CD4-positive, alpha-beta memory T cell (primary cell): ENCODE results near the gene PXMP4. TPM values are rescaled to one million over a fixed set of nuclear protein-coding genes. Genes with fewer than 3 reads are reported as not detected.

Source experiments
- CTCF ChIA-PET: fragments of 350-600 bp; sonication (Branson Sonifier 250); formaldehyde crosslinking; loops from one replicate; lab custom pipeline; 2021; ENCODE audit warnings: inconsistent platforms; ENCODE audit not compliant: partially characterized antibody; lab: Charles Lee
- POLR2A ChIA-PET: fragments of 350-600 bp; sonication (Branson Sonifier 250); formaldehyde crosslinking; loops from one replicate; lab custom pipeline; 2021; ENCODE audit not compliant: partially characterized antibody; lab: Charles Lee
- DNase-seq, 5 donors: peaks; one replicate each; pipeline versions ENCODE4 v3.0.0 to v3.0.0-alpha.2; 2020 to 2022; ENCODE audit warnings: mixed read lengths in 1 of 5
- H3K27ac ChIP-seq: one replicate; pipeline ENCODE4 v1.7.0; 2013; ENCODE audit warnings: low read depth, low read length
- H3K27me3 ChIP-seq: 2 replicates; pipeline ENCODE4 v1.7.0; 2013; ENCODE audit warnings: mild to moderate bottlenecking, low read length, moderate library complexity; ENCODE audit not compliant: insufficient read depth
- H3K36me3 ChIP-seq: 2 replicates; pipeline ENCODE4 v1.7.0; 2013; ENCODE audit warnings: mild to moderate bottlenecking, low read length, moderate library complexity; ENCODE audit not compliant: insufficient read depth
- H3K4me1 ChIP-seq: 2 replicates; pipeline ENCODE4 v1.7.0; 2013; ENCODE audit warnings: mild to moderate bottlenecking, low read length, moderate library complexity; ENCODE audit not compliant: insufficient read depth
- H3K4me3 ChIP-seq, 2 donors: one replicate each; pipeline ENCODE4 v1.7.0; 2013; ENCODE audit warnings: low read length in 2 of 2, mild to moderate bottlenecking in 1 of 2
- H3K9me3 ChIP-seq, 2 donors: one replicate each; pipeline ENCODE4 v1.7.0; 2013; ENCODE audit warnings: low read length in 2 of 2, control low read depth in 1 of 2; ENCODE audit not compliant: control insufficient read depth in 1 of 2
- H3K27ac Mint-ChIP-seq, 7 donors: one replicate each; pipeline ENCODE4 v1.8.0; 2020 to 2021; ENCODE audit warnings: mixed read lengths in 7 of 7, mild to moderate bottlenecking in 6 of 7, inconsistent platforms in 3 of 7, moderate library complexity in 3 of 7
- H3K27me3 Mint-ChIP-seq, 2 donors: one replicate each; pipeline ENCODE4 v1.8.0; 2020 to 2021; ENCODE audit warnings: mixed read lengths in 2 of 2
- H3K36me3 Mint-ChIP-seq, 2 donors: one replicate each; pipeline ENCODE4 v1.8.0; 2020 to 2021; ENCODE audit warnings: mixed read lengths in 2 of 2, inconsistent platforms in 1 of 2, mild to moderate bottlenecking in 1 of 2
- H3K4me1 Mint-ChIP-seq, 4 donors: one replicate each; pipeline ENCODE4 v1.8.0; 2020 to 2021; ENCODE audit warnings: mixed read lengths in 4 of 4, mild to moderate bottlenecking in 1 of 4
- H3K4me3 Mint-ChIP-seq, 8 donors: one replicate each; pipeline ENCODE4 v1.8.0; 2020 to 2021; ENCODE audit warnings: mixed read lengths in 8 of 8, mild to moderate bottlenecking in 7 of 8, moderate library complexity in 6 of 8, inconsistent platforms in 3 of 8
- H3K9me3 Mint-ChIP-seq, 8 donors: one replicate each; pipeline ENCODE4 v1.8.0; 2020 to 2021; ENCODE audit warnings: mixed read lengths in 8 of 8, mild to moderate bottlenecking in 5 of 8, inconsistent platforms in 3 of 8, moderate library complexity in 1 of 8
- intact Hi-C: fragments of 100-400 bp; cut with micrococcal nuclease; formaldehyde crosslinking; loops from one replicate; pipeline ENCODE4 v1.15.1; 2023
- polyA plus RNA-seq, 2 donors: library from polyadenylated mRNA; unstranded; fragments of 300-500 nt; fragmentation: Illumina TruSeq; gene quantifications; one replicate each; pipeline ENCODE4 v1.2.3, GENCODE V29; 2021
- total RNA-seq, 2 experiments: library from RNA; stranded (reverse); gene quantifications; one replicate each; pipeline ENCODE4 v1.2.3, GENCODE V29; 2021

Gene PXMP4
- total and polyA plus RNA-seq, 4 experiments from 2014 or later: 6.3 to 16.4 (median 16.0) TPM

DNA sequence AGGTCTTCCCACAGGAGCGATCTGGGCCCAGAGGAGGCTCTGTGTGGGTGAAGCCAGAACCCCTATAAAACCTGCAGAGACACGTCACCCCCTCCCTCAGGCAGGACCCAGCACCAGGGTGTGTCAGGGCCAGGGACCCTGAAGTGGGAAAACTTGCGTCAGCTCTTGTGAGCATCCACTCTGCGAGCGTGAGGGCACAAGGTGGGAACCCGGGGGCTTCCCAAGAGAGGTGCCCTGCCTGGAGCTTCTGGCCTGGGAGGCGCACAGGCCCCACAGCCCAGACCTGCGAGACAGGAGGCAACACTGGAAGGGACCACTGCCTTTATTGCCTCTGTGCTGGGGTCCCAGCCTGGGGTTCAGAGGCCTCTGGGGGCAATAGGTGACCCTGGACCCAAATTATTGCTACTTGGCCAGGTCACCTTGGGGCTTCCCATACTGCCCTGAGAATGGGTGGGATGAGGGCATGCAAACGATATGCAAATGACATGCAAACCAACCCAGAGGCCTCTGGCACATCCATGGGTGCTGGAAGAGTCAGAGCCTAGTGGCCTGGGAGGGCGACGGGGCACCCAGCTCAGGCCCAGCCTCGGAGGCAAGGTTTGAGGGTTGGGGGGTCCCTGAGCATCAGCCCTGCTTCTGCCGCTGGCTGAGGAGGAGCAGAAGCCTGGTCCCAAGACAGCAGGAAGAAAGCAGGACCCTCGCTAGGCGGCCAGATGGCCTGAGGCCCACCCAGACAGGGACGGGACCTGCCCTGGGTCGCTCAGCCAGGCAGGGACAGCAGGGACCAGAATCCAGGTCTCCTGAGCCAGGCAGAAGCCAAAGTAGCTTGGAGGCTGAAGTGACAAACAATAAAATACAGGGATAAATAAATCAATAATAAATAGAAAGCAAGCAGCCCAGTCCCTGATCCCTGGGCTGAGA, 63.1 kb downstream of the PXMP4 start:
- no peaks in the 10 kb centered on the region for H3K36me3 ChIP-seq
- H3K9me3 Mint-ChIP-seq: no peaks in the 10 kb centered on the region
- POLR2A ChIA-PET: interaction anchor here (1.4 kb wide), 1 partner anchor 10 kb away, joined by 5 read pairs; the partner anchor contains the start of gene ACTL10

DNA sequence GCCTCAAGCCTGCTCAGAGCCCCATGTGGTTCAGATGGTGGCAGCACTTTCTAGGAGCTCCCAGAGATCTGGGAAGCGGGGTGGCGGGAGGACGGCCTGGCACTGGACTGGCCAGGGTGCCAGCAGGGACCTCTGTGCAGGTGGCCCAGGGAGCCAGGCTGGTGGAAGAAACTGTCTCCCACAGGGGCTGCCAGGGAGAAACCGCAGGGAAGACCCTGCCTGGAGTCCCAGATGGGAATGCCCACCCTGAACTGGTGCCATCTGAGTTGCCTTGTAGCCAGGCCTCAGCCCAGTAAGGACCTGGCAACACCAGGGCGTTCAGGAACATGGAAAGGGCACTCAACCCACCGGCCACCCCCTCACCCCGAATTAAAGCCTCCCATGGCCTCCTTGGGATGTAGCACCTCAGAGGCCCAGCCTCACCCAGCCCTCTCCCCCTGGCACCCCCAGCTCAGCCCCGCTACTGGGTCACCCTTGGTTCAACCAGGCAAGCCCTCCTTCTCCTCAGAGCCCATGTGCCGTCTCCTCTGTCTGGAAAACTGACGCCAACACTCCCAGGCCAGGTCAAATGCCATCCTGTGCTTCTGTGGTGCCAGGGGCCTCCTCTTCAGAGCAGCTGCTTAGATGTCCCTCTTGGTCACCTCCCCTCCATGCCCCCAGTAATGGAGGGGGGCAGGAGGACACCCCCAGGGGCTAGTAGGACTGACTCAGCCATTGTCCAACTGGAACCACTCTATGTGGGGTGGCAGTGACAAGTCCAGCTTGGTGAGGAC, 63.9 kb downstream of the PXMP4 start:
- Histone ChIP-seq H3K9me3 (no peaks in the 10 kb centered on the region), H3K4me1 (no peaks in the 10 kb centered on the region), H3K27ac (no peak overlapping the region), H3K36me3 (no peaks in the 10 kb centered on the region), H3K4me3 (no peak overlapping the region), H3K27me3 (no peaks in the 10 kb centered on the region)
- intact Hi-C loops: no loop called here
- no peaks in the 10 kb centered on the region for H3K36me3 Mint-ChIP-seq
- POLR2A ChIA-PET: interaction anchor here (1.4 kb wide), 1 partner anchor 11 kb away, joined by 5 read pairs; the partner anchor contains the start of gene ACTL10
- DNase-seq: no peak
- CTCF ChIA-PET: interaction anchor here (1.0 to 6.7 kb wide), 3 partner anchors 10 to 203 kb away, joined by 3 to 60 read pairs (median 9); partner anchors contain the start of genes ACTL10 and C20orf144
- no peaks in the 10 kb centered on the region for H3K9me3 Mint-ChIP-seq
- H3K4me3 Mint-ChIP-seq: no peak overlapping the region
- H3K27ac Mint-ChIP-seq: peak overlapping the region in 1 of 7 donors; percentile 42
- peaks cover 5 to 6% (median 6%) of the 10 kb centered on the region in 4 donors for H3K4me1 Mint-ChIP-seq
- H3K27me3 Mint-ChIP-seq: no peaks in the 10 kb centered on the region

More for the DNA sequence above, 63.1 kb downstream of the PXMP4 start:
- Histone ChIP-seq H3K27ac (no peak overlapping the region), H3K4me3 (no peak overlapping the region), H3K4me1 (no peaks in the 10 kb centered on the region), H3K27me3 (no peaks in the 10 kb centered on the region), H3K9me3 (no peaks in the 10 kb centered on the region)
- CTCF ChIA-PET: interaction anchor here (1.0 to 6.7 kb wide), 3 partner anchors 9 to 204 kb away, joined by 3 to 60 read pairs (median 9); partner anchors contain the start of genes ACTL10 and C20orf144
- Mint-ChIP-seq H3K4me3 (no peak overlapping the region), H3K27me3 (no peaks in the 10 kb centered on the region), H3K36me3 (no peaks in the 10 kb centered on the region), H3K4me1 (peaks cover 0 to 9% (median 4%) of the 10 kb centered on the region in 4 donors), H3K27ac (no peak overlapping the region)
- no peak for DNase-seq
- intact Hi-C loops: no loop called here

DNA sequence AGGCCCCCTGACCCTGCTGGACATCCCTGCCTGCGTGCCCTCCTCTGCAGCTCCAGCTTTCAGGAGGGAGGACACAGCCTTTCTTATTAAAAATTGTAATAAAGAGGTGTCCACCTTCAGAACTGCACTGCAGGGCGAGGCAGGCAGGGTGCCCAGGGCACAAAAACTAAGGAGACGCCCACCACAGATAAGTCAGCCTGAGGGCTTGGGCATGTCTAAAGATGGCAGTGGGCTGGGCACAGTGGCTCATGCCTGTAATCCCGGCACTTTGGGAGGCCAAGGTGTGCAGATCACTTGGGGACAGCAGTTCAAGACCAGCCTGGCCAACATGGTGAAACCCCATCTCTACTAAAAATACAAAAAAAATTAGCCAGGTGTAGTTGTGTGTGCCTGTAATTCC, 64.9 kb downstream of the PXMP4 start:
- DNase-seq: no peak
- ChIA-PET POLR2A (interaction anchor here (2.3 to 2.5 kb wide), 2 partner anchors 8 to 166 kb away, joined by 5 to 9 read pairs; partner anchors contain the start of genes C20orf144 and CBFA2T2), CTCF (interaction anchor here (2.1 to 6.7 kb wide), 3 partner anchors 11 to 198 kb away, joined by 6 to 60 read pairs (median 9); partner anchors contain the start of genes ACTL10 and C20orf144)
- no peak overlapping the region for H3K4me3 ChIP-seq
- no peaks in the 10 kb centered on the region for H3K9me3 ChIP-seq
- H3K27me3 ChIP-seq: no peaks in the 10 kb centered on the region
- H3K4me3 Mint-ChIP-seq: no peak overlapping the region
- no peak overlapping the region for H3K27ac ChIP-seq
- H3K9me3 Mint-ChIP-seq: no peaks in the 10 kb centered on the region
- no peaks in the 10 kb centered on the region for H3K36me3 ChIP-seq
- H3K27me3 Mint-ChIP-seq: no peaks in the 10 kb centered on the region
- H3K4me1 ChIP-seq: no peaks in the 10 kb centered on the region
- H3K36me3 Mint-ChIP-seq: no peaks in the 10 kb centered on the region
- peak overlapping the region in 1 of 7 donors; percentile 29 for H3K27ac Mint-ChIP-seq
- peaks cover 5 to 6% (median 6%) of the 10 kb centered on the region in 4 donors for H3K4me1 Mint-ChIP-seq
- intact Hi-C loops: no loop called here

DNA sequence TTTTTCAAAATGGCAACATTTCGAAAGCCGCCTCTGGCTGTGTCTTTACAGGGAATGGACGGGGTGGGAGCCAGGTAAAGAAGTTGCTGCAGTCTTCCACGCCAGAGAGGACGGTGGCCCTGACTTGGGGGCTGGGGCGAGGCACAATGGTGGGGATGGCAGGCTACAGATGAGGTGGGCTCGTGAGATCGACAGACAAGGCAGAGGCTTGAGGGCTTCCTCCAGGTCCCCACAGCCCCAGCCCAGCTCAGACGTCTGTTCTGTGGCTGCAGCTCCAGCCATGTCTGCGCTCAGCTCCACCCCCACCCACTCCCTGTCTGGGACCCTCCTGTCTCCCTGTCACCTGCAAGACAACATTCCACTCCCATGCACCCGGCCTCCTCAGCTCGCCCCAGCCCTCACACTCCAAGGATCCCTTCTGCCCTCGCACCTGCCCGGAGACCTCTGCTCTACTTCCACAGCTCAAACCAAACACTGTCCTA, 65.4 kb downstream of the PXMP4 start:
- H3K9me3 ChIP-seq: no peaks in the 10 kb centered on the region
- Mint-ChIP-seq H3K27me3 (no peaks in the 10 kb centered on the region), H3K36me3 (no peaks in the 10 kb centered on the region), H3K27ac (no peak overlapping the region), H3K9me3 (no peaks in the 10 kb centered on the region), H3K4me1 (peaks cover 5 to 8% (median 6%) of the 10 kb centered on the region in 4 donors), H3K4me3 (no peak overlapping the region)
- intact Hi-C loops: no loop called here
- POLR2A ChIA-PET: interaction anchor here (1.2 to 2.5 kb wide), 3 partner anchors 8 to 165 kb away, joined by 3 to 9 read pairs (median 5); partner anchors contain the start of genes ACTL10, C20orf144 and CBFA2T2
- no peak for DNase-seq
- no peaks in the 10 kb centered on the region for H3K36me3 ChIP-seq
- no peak overlapping the region for H3K4me3 ChIP-seq
- H3K27me3 ChIP-seq: no peaks in the 10 kb centered on the region
- no peak overlapping the region for H3K27ac ChIP-seq
- CTCF ChIA-PET: interaction anchor here (1.0 to 6.7 kb wide), 4 partner anchors 11 to 197 kb away, joined by 4 to 60 read pairs (median 8); partner anchors contain the start of genes ACTL10 and C20orf144
- no peaks in the 10 kb centered on the region for H3K4me1 ChIP-seq

GRCh38 chr20:33653900-33654596, 66.1 kb downstream of the PXMP4 start:
- Mint-ChIP-seq H3K36me3 (no peaks in the 10 kb centered on the region), H3K27ac (no peak overlapping the region), H3K9me3 (no peaks in the 10 kb centered on the region), H3K4me3 (no peak overlapping the region), H3K27me3 (no peaks in the 10 kb centered on the region), H3K4me1 (peaks cover 5 to 14% (median 9%) of the 10 kb centered on the region in 4 donors)
- ChIA-PET POLR2A (interaction anchor here (0.6 to 2.5 kb wide), 5 partner anchors 9 to 164 kb away, joined by 3 to 9 read pairs (median 3); partner anchors contain the start of genes ACTL10, C20orf144 and CBFA2T2), CTCF (interaction anchor here (0.7 to 6.7 kb wide), 8 partner anchors 12 to 416 kb away, joined by 3 to 60 read pairs (median 4); partner anchors contain the start of genes ACTL10 and C20orf144)
- H3K9me3 ChIP-seq: no peaks in the 10 kb centered on the region
- no peaks in the 10 kb centered on the region for H3K4me1 ChIP-seq
- no peak overlapping the region for H3K4me3 ChIP-seq
- no peak overlapping the region for H3K27ac ChIP-seq
- no peak for DNase-seq
- intact Hi-C loops: loop anchor here (1.0 to 2.0 kb wide), 2 partner anchors 13 to 197 kb away; partner anchors contain the start of gene ACTL10
- no peaks in the 10 kb centered on the region for H3K36me3 ChIP-seq
- H3K27me3 ChIP-seq: no peaks in the 10 kb centered on the region
